NCI-H2196 treated with DMSO at 0.1 percent for 48 hours (cell line): ENCODE results near the gene ZNF746.
"Not testable (repeated sequence)": the region's sequence is repeated elsewhere in the genome, so short reads cannot be mapped to it uniquely, and the experiment has no call there.

Experiments
- DNase-seq: peaks from one replicate; lab custom pipeline; 2025; ENCODE audit not compliant: unreplicated experiment; lab: John Stamatoyannopoulos, UW

The ZNF746 gene

DNA sequence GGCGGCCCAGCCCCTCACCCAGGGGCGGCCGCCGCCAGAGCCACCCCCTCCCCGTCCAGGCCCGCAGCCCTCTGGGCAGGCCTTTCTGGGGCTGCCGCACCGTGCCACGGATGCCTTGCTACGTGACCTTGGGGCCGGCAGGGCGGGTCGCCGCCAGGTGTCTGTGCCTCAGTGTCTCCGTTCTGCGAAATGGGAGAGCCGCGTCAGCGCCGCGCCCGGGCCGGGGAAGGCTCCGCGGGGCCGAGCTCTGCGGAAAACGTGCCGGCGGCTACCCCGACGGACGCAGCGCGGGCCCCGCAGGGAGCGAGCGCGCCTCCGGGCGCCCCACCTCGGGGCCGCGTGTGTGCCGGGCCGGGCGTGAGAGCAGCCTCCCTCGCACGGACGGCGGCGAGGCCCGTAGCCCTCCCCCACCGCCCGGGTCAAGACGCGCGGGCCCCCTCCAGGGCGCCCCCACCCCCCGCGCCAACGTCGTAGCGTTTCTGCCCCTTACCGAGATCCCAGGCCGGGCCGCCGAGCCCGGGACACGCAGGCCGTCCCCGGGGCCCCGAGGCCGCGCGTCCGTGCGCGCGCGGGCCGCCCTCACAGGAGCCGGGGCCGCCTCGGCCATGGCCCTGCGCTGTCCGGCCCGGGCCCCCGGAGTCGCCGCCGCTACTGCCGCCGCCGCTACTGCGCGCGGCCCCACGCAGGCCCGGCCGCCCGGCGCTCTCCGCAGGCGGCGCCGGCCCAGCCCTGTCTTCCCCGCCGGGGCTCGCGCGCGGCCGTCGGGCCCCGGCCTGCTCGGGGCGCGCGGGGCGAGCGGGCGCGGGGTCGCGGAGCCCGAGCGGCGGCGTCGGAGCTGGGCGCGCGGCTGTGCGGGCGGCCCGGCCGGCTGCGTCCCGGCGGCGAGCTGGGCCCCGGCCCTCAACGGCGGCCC, 37.8 kb downstream of the ZNF746 start:
- DNase-seq = no peak

DNA sequence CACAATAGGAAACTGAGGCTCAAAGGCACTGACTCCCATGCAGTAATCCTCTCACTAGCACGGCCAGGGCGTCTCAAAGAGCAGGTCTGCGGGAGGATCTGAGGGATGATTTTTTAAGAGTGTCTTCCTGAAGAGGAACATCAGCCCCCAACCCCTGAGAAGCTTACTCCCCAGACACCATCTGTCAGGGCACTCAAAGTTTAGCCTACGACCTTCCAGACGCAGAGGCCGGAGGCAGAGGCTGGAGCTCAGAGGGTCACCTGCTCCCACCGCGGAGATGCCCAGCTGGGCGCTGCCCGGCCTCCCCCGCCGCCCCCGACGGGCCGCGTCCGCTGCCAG, 38.4 kb downstream of the ZNF746 start:
- no peak for DNase-seq

DNA sequence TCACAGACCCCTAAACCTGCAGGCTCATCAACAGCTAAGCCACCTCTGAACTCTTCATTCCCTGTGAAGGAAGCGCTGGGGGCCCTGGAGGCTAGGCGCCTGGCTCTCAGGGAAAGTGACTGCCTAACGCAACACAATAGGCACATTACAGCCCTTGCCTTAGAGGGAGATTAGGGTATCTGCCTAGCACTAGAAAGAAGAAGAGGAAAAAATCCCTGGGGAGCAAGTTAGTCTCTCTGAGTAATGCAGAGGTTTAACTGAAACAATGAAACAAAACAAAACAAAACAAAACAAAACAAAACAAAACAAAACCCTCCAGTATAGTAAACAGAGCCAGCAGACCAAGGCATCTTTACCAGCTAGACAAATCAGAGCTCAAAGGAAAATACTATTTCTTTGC, 39.4 kb downstream of the ZNF746 start:
- DNase-seq = no peak

DNA sequence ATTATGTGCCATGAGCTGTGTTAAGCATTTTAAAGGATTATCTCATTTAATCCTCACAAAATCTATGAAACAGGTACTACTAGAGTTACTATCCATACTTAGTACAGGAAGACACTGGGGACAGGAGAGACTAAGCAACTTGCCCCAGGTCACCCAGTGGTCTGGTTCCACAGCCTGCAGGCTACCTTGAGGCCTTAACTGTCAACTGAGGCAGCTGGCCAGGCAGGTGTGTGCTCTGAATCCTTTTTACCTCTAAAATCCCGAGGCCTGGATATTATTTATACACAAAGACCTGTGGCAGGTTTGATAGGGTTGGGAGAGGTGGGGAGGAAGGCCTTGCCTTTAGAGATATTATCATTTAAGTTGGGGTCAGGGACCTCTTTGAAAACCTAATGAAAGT, 39.8 kb downstream of the ZNF746 start:
- no peak for DNase-seq

DNA sequence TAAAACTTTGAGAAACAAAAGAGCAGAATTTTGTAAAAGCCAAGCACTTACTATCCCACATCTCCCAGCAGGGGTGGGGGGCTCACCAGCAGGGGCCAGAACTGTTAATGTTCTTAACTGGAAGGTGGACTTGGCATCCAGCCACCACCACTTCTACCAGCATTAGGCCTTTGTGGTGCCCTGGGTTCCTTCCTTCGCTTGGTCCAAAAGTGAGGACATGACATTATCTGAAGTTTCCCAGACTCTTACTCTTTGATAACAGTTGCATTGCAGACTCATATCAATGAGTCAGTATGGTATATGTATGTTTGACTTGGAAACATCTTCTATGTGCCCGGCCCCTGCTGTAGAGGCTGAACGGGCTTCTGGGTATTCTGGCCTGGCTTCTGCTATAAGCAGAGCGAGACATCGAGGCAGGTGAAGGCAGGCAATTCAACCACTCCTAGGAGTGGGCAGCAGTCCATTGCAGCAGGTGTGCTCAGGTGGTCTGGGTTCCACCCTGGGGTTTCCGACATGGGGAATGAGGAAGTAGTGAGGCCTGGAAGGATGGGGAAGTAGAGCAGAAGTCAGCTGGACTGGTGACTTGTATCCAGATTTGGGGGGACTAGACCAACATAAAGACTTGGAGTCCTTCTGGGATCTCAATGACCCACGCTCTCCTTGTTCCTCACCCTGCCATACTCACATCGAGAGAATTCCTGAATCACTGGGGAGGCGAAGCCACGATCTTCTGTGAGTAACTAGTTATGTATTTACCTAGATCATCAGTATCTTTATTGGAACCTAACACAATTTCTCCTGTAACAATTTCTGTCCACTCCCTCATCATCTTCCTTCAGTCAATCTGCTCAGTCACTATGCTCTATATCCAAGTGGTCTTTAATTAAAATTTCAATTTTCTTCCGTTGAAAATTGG, 40.8 kb downstream of the ZNF746 start:
- no peak for DNase-seq

DNA sequence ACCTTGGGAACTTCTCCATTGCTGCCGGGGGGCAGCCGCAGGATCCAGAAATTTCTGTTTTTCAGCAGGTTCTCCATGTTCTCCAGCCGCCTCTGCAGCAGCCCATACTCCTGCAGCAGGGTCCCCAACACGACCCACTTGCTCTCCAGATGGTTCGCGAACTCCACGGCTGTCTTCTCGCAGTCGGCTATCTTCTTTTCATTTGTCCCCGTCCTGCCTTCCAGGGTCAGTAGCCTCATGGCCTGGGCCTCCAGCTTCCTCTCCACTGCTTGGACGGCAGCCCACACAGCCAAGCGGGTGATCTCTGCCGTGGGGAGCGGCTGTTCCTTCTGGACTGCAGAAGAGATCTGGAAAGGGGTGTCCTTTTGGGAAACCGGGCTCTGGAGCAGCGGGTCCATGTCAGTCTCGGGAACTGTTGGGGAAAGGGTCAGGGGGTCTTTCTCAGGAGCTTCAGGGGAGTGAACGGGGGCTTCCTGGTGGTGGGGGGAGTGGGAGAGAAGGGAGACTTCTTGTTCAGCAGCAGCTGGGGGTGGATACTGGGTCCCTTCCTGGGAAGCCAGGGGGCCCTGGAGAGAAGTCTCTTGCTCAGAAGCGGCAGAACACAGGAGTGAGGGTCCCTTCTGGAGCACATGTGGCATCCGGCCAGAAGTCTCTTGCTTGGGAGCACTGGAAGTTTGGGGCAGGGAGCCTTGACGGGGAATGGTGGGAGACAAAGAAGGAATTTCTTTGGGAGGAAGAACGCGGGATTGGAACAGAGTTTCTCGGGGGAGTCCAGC, 42.2 kb downstream of the ZNF746 start:
- no peak for DNase-seq

DNA sequence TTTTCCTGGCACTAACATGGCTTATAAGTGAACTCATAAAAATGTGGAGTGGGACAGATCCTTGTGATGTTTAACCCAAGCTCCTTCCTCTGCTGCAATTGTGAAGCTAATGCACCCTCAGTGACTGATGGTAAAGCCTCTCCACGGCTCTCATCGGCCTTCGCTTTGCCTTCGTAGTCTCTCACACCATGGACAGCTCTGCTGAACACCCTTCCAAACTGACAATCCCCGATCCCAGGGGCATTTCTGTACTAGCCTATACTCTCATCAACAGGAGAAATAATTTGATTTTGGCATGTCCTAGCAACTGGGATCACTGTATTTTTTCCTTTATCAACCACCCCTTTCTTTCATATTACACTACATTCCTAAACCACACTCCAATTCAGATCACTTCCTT, 42.9 kb downstream of the ZNF746 start:
- no peak for DNase-seq

DNA sequence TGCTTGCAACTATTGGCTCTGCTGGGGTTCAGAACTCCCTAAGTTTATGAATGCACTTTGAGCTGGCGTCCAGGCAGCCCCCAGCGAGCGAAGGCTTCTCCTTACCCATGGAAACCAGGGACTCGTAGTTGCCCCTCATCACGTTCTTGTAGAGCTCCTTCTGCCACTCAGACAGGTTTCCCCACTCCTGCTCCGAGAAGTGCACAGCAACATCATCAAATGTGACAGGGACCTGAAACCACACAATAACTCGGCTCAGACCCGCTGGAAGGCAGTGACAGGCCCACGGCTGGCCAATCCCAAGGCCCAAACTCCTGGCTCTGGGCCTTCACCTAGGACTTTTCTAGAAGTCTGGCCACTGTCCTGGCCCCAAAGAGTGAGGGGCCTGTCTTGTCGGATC, 43.6 kb downstream of the ZNF746 start:
- no peak for DNase-seq

DNA sequence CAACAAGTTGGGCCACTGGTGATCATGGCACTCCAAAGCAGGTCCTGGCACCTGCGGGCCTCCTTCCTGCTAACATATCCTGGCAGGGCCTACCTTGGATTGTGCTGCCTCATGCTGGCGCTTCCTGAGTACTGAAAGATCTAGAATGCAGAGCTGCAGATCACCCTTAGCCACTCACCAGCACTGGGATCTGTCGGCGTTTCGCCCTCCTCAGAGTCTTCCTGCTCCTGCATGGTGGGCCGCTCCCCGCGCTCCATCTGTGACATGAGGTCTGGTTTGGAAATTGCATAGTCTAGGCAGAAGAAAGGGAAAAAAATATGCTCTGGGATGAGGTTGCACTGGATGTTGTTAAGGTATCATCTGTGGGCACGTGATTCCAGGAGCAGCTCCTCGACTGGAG, 46.8 kb downstream of the ZNF746 start:
- DNase-seq = no peak

DNA sequence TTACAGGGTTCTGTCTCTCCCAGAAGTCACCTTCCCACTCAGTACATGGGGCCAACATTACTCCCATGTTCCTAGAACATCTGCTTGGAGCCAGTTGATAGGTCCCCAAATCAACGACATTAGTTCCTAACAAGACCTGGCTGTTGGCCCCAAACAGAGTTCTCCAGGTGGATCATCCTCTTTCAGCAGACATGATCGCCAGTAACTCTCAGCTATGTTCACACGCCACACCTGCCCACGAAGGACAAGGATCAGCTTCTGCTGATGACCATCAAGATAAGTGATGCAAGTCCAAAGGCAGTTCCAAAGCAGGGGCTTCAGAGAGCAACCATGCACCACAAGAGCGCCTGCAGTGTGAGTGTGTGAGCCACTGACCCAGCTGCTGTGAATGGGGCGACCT, 47.7 kb downstream of the ZNF746 start:
- DNase-seq = no peak

DNA sequence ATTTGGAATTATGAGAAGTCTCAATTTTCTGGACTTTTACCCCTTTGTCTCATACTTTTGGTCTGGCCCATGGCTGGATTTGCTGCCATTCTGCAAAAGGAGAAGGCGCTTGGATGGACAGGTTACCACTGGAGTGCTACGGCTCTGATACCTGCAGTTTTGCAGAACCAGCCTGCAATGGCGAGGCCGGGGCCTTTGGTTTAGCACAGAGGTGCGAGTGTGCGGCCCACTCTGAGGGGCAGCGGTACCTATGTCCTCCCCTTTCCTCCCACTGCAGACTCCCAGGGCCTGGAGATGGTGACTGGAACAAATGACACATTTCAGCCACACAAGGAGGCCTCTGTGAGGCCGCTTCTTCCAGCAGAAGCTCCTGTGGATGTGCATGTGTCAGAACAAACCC, 48.6 kb downstream of the ZNF746 start:
- DNase-seq = no peak

DNA sequence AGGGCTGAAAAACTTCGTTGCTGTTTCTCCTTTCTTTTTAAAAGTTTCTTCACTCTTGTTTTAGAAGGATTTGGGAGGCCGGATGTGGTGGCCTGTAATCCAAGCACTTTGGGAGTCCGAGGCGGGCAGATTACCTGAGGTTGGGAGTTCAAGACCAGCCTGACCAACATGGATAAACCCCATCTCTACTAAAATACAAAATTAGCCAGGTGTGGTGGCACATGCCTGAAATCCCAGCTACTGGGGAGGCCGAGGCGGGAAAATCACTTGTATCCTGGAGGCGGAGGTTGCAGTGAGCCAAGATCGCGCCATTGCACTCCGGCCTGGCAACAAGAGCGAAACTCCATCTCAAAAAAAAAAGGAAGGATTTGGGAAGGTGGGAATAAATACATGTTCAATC, 51.6 kb downstream of the ZNF746 start:
- DNase-seq = not testable (repeated sequence)

DNA sequence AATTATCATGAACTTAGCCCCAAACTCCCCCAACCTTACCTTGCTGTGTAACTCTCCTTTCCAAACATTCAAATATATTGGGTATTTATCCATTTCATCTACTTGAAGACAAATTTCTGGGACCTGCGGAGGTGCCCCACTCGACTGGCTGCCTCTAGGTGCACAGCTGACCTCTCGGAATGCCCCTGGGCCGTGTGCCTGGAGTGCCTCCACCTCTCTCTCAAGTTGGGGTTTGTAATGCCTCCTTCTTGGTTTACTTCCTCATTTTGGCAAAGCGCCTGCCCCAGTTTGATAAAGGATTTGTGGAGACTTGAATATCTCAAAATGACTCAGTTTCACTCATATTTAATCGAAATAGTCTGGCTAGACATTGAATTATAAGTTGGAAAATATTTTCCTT, 53.3 kb downstream of the ZNF746 start:
- DNase-seq = no peak

DNA sequence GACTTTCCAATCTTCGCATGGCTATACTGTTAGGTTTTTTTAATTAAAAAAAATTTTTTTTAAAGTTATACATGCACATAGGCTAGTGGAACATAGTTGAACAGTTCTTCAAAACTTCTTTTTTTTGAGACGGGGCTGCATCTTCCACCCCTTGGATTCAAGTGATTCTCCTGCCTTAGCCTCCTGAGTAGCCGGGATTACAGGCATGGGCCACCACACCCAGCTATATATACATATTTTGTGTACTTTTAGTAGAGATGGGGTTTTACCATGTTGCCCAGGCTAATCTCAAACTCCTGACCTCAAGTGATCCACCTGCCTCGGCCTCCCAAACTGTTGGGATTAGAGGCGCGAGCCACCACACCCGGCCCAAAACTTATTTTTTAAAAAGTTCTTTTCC, 54.1 kb downstream of the ZNF746 start:
- no peak for DNase-seq

DNA sequence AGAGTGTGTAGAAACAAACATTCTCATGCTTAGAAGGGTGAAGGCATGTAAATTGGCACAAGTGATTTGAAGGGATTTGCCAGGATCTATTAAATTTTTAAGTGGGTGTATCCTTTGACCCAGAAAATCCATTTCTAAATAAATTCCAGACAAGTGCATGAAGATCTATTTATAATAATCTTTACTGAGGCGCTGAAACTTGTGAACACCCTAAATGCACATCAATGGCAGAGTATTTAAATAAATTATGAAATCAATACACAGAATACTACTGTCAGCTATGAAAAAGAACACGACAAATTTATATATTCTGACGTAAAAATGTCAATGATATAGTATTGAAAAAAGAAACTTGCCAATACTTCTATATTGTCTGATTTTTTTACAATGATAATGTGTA, 54.7 kb downstream of the ZNF746 start:
- DNase-seq = no peak

DNA sequence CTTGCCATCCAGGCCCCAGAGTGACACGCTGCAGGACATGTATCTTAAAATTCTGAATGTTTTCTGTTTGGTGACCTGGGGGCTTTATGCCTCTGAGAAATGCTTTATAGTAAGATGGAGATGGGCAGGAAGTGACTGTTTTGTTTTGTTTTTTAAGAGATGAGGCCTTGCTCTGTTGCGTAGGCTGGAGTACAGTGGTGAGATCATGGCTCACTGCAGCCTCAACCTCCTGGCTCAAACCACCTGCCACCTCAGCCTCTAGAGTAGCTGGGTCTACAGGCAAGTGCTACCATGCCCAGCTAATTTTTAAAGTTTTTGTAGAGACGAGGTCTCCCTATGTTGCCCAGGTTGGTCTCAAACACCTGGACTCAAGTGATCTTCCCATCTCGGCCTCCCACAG, 57.4 kb downstream of the ZNF746 start:
- DNase-seq = no peak

DNA sequence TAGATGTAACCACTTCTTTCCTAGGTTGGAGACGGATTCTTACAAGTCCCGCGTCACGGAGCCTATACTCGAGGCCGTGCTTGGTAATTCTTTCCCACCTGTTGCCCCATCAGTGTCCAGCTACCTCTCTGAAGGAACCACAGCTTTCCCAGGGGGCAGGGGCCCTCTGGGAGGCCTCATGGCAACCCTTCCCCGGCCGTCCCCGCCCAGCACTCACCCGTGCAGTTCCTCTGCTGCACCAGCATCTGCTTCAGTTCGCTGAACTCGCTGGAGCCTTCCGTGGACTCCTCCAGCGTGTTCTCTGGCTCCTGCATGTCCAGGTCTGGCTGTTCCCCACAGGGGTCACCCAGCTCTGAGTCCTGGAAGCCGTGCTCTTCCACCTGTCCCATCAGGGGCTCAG, 61.3 kb downstream of the ZNF746 start:
- no peak for DNase-seq

DNA sequence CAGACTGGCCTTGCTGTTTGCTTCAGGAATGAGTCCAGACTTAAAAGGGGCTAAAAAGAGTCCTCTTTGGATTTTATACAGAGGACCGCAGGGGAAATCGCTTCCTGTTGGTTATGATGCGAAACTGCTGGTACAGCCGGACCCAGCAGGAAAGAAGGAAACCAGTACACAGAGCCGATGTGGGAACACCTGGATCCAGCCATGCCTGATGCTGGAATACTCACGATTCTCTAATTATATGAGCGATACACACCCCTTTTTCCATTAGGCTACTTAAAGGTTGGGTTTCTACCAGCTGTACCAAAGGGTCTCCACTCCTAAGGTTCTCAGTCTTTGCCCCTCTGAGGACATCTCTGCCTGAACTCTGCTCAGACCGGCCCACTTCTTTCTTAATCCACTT, 64.5 kb downstream of the ZNF746 start:
- DNase-seq = no peak

DNA sequence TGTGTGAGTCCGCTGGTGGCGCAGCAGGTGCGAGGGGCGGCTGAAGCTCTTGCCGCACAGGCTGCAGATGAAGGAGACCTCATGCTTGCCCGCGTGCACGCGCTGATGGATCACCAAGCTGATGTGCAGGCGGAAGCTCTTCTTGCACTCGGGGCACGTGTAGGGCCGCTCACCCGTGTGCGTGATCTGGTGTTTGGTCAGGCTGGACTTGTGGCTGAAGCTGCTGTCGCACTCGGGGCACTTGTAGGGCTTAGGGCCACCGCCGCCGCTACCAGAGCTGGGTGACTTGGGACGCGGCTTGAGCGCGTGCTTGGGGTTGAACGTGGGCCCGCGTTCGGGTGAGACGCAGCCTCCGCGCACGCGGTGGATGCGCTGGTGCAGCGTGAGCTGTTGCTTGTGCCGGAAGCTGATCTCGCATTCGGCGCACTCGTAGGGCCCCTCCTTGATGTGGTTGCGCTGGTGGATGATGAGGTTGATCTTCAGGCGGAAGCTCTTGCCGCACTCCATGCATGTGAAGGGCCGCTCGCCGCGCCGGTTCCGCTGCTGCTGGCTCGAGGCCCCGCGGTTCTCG, 65.4 kb downstream of the ZNF746 start:
- DNase-seq = no peak

DNA sequence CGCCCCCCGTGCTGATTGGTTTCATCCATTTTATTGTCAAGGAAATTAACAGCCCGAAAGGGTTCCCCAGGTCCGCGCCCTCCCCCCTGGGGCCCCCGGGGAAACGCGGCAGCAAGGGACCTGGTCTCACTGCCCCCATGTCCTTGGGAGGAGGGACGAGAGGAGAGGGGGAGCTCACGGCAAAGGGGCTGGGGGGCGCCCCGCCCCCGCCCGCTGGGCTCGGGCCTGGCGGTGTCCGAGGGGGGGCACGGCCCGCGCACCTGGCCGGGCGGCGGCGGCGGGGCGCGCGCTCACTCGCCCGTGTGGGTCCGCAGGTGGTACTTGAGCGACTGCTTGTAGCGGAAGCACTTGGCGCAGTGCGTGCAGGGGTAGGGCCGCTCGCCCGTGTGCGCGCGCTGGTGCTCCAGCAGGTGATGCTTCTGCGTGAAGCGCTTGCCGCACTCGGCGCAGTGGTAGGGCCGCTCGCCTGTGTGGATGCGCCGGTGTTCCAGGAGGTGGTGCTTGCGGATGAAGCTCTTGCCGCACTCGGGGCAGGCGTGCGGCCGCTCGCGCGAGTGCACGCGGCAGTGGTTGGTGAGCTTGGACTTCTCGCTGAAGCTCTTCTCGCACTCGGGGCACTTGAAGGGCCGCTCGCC, 66.0 kb downstream of the ZNF746 start:
- DNase-seq = no peak

DNA sequence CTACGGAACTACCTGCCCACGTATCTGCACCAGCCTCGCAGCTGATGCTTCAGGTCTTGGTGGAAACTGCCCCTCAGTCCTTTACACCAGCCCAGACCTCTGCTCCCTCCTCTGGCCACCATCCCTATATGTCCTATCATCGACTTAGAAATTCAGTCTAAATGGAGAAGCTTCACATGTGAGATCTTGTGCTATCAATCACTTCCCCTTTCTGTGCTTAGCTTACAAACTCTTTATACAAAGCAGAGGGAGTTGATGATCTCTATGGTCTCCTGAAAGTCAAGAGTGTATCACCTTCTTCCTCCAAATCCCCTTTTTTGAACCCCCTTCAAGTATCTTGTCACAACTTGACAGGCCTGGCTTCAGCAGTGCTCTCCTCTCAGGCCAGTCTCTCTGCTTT, 67.4 kb downstream of the ZNF746 start:
- DNase-seq = no peak
